Breast epithelium (tissue), 3 donors: Measurements from ENCODE around the gene NAPG.

Source experiments
- CTCF ChIP-seq, 3 donors: fragments of 450-650 bp; IDR thresholded peaks; one replicate each; pipeline ENCODE4 v1.5.1; 2016 to 2017; ENCODE audit warnings: antibody characterized with exemption in 3 of 3, mild to moderate bottlenecking in 3 of 3, moderate library complexity in 3 of 3
- POLR2A ChIP-seq: fragments of 450-650 bp; IDR thresholded peaks from one replicate; pipeline ENCODE4 v1.6.1; 2016; ENCODE audit warnings: antibody characterized with exemption, mild to moderate bottlenecking, moderate library complexity
- POLR2AphosphoS5 ChIP-seq, 3 donors: sonication (generic); formaldehyde crosslinking; IDR thresholded peaks; one replicate each; pipeline ENCODE4 v1.6.1; 2017; ENCODE audit warnings: antibody characterized with exemption in 3 of 3

DNA sequence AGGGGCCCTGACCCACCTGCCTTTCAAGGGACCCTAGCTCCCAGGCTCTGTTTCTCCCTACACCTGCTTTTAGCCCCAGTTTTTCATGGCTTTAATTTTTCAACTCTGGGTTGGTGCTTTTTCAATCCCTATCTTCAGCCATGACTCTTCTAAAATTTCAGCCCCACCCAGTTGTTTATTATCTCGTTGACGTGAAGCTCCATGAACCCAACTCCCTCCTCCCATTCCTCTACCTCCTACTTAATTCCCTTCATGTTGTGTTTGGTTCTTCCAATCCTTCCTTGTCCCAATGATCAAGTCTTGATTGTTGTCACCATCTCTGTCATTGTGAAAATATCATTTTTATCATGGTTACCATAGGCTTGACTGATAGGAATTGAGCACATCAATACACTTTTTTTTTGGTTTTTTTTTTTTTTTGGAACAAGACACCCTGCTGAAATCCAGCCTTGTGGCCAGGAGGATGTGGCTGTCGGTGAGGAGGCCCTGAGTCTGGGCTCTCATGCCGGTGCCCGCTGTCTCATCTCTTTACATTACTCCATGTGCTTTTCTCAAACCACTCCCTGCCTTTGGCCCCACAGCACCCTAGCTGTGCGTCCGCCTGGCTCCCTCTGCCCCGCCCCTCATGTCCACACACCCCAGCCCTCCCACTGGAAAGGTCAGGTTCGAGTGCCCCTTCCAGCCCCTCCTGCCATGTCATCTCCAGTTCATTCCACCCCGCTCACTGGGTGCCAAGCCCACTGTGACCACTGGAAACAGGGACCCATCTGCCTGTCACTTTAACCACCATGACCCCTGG lies 39.3 kb downstream of the NAPG start:
- TF ChIP-seq POLR2AphosphoS5 (IDR thresholded peaks at IDR 0.05) = no peak
- TF ChIP-seq CTCF (IDR thresholded peaks at IDR 0.05) = no peak
- no peak for TF ChIP-seq POLR2A
